OCI-LY3 (cell line): ENCODE measurements around the gene MACROD2.

ENCODE experiments used
- H2AFZ ChIP-seq: fragments of 200-600, 300-600 bp; shearing (Covaris generic); 2 replicates; pipeline ENCODE4 v1.6.0; 2014; ENCODE audit warnings: antibody characterized with exemption, low read depth, low read length
- H3K27ac ChIP-seq: fragments of 200-600, 300-600 bp; sonication (generic); 2 replicates; pipeline ENCODE4 v1.5.1; 2014; ENCODE audit warnings: mild to moderate bottlenecking, low read length, moderate library complexity, mixed read lengths
- H3K27me3 ChIP-seq: fragments of 200-600, 300-600 bp; sonication (generic); 2 replicates; pipeline ENCODE4 v1.6.1; 2014; ENCODE audit warnings: low read depth, low read length, mixed read lengths
- H3K36me3 ChIP-seq: fragments of 200-600, 300-600 bp; sonication (generic); replicated peaks from 2 replicates; pipeline ENCODE3; 2014; ENCODE audit warnings: low read depth, low read length, mixed read lengths
- H3K4me1 ChIP-seq: fragments of 300-600, 200-600 bp; sonication (generic); 2 replicates; pipeline ENCODE4 v1.6.1; 2014; ENCODE audit warnings: low read length, mixed read lengths
- H3K4me2 ChIP-seq: fragments of 200-600, 300-600 bp; sonication (generic); 2 replicates; pipeline ENCODE4 v1.6.1; 2014; ENCODE audit warnings: low read length, mixed read lengths
- H3K4me3 ChIP-seq: fragments of 300-600, 200-600 bp; sonication (generic); 2 replicates; pipeline ENCODE4 v1.5.1; 2014; ENCODE audit warnings: antibody characterized with exemption, mild to moderate bottlenecking, low read length, moderate library complexity
- H3K79me2 ChIP-seq: fragments of 300-600, 200-600 bp; shearing (Covaris generic); 2 replicates; pipeline ENCODE4 v1.6.1; 2014; ENCODE audit warnings: mild to moderate bottlenecking, low read length, mixed read lengths
- H3K9ac ChIP-seq: fragments of 300-600, 200-600 bp; shearing (Covaris generic); 2 replicates; pipeline ENCODE4 v1.6.0; 2014; ENCODE audit warnings: mild to moderate bottlenecking, low read length, moderate library complexity
- H3K9me3 ChIP-seq: fragments of 200-600, 300-600 bp; shearing (Covaris generic); 2 replicates; pipeline ENCODE4 v1.6.1; 2014; ENCODE audit warnings: low read length, mixed read lengths; ENCODE audit not compliant: insufficient read depth
- H4K20me1 ChIP-seq: fragments of 200-600, 300-600 bp; sonication (generic); 2 replicates; pipeline ENCODE4 v1.6.1; 2016; ENCODE audit warnings: low read length, mixed read lengths; ENCODE audit not compliant: insufficient read depth
- EZH2phosphoT487 ChIP-seq: fragments of 200-600 bp; shearing (Covaris generic); IDR thresholded peaks from 2 replicates; pipeline ENCODE4 v1.6.1; 2018; ENCODE audit warnings: antibody characterized with exemption, mixed run types, low read depth
- TF ChIP-seq, protein P1 (sequence below): fragments of 200-600, 300-600 bp; sonication (generic); IDR thresholded peaks from 2 replicates; pipeline ENCODE4 v1.5.1; 2014; ENCODE audit warnings: antibody characterized with exemption, low read length, low read depth

Gene MACROD2

DNA sequence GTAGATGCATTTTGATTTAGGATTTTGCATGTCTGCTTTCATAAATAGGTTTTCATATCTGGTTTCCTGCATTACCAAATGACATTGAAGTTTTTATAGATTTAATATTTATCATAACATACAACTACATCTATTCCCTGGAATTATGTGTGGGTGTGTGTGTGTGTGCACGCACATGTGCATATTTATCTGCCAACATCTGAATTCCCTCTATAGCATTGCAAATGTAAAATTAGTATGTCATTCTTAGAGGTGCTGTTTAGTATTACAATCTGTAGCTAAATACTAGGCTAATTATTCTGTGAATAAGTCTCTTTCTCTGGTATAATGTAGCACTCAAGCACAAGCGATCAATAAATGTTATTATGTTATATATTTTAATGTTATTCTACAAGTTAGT, 820.0 kb downstream of the MACROD2 start:
- no peaks in the 10 kb centered on the region for H3K79me2 ChIP-seq
- H2AFZ ChIP-seq: no peak overlapping the region
- H3K4me1 ChIP-seq: no peaks in the 10 kb centered on the region
- no peak overlapping the region for H3K9ac ChIP-seq
- H3K36me3 ChIP-seq: no peaks in the 10 kb centered on the region
- H3K27me3 ChIP-seq: peaks cover 14% of the 10 kb centered on the region
- no peak overlapping the region for H3K27ac ChIP-seq
- no peaks in the 10 kb centered on the region for H3K9me3 ChIP-seq
- H4K20me1 ChIP-seq: no peaks in the 10 kb centered on the region
- no peak overlapping the region for H3K4me3 ChIP-seq
- no peak overlapping the region for H3K4me2 ChIP-seq
- no peak for TF ChIP-seq EZH2phosphoT487
- TF ChIP-seq, protein P1, sequence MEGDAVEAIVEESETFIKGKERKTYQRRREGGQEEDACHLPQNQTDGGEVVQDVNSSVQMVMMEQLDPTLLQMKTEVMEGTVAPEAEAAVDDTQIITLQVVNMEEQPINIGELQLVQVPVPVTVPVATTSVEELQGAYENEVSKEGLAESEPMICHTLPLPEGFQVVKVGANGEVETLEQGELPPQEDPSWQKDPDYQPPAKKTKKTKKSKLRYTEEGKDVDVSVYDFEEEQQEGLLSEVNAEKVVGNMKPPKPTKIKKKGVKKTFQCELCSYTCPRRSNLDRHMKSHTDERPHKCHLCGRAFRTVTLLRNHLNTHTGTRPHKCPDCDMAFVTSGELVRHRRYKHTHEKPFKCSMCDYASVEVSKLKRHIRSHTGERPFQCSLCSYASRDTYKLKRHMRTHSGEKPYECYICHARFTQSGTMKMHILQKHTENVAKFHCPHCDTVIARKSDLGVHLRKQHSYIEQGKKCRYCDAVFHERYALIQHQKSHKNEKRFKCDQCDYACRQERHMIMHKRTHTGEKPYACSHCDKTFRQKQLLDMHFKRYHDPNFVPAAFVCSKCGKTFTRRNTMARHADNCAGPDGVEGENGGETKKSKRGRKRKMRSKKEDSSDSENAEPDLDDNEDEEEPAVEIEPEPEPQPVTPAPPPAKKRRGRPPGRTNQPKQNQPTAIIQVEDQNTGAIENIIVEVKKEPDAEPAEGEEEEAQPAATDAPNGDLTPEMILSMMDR: no peak

DNA sequence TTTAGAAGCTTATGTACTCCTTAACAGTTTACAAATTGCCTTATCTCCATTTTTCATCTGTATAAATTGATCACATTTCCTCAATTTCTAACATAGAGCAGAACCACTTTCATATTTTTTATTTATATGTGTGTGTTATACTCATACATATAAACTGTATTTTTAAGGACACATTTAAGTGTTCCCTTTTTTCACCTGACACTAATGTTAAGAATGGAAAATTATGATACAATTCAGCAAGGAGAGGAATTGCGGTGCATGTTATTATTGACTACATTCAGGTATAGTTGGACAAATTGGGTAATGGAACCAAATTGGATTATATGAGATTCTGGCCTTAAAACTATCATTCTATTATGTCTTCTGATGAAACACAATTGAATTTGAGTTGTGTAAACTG, 821.2 kb downstream of the MACROD2 start:
- no peaks in the 10 kb centered on the region for H3K4me1 ChIP-seq

DNA sequence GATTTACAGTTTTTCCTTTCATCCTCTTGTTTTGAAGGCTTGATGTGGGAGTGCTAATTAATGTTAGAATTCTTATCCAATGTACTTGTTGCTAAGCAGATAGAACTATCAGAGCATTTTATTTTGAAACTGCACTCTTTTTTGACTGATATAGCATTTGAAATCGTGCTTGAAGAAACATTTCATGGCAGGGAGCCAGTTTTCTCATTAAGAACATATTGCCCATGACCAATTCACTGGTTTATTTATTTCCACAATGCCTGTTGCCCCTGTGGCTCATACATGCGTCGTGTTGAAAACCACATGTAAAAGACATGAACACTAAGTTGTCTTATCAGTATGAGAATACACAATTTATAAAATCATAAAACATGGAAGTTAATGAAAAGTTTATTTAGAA, 821.8 kb downstream of the MACROD2 start:
- Histone ChIP-seq H3K36me3 (no peaks in the 10 kb centered on the region), H2AFZ (no peak overlapping the region), H3K4me1 (no peaks in the 10 kb centered on the region), H3K9ac (no peak overlapping the region), H4K20me1 (no peaks in the 10 kb centered on the region), H3K4me2 (no peak overlapping the region), H3K27ac (no peak overlapping the region), H3K27me3 (peaks cover 30% of the 10 kb centered on the region), H3K79me2 (no peaks in the 10 kb centered on the region), H3K4me3 (no peak overlapping the region), H3K9me3 (no peaks in the 10 kb centered on the region)
- no peak for TF ChIP-seq EZH2phosphoT487
- TF ChIP-seq, protein P1: no peak

More for the DNA sequence above, 821.2 kb downstream of the MACROD2 start:
- Histone ChIP-seq H3K27me3 (peaks cover 26% of the 10 kb centered on the region), H3K27ac (no peak overlapping the region), H3K79me2 (no peaks in the 10 kb centered on the region), H3K4me3 (no peak overlapping the region), H3K36me3 (no peaks in the 10 kb centered on the region), H3K9me3 (no peaks in the 10 kb centered on the region), H4K20me1 (no peaks in the 10 kb centered on the region), H2AFZ (no peak overlapping the region), H3K4me2 (no peak overlapping the region), H3K9ac (no peak overlapping the region)
- TF ChIP-seq, protein P1: no peak
- no peak for TF ChIP-seq EZH2phosphoT487

DNA sequence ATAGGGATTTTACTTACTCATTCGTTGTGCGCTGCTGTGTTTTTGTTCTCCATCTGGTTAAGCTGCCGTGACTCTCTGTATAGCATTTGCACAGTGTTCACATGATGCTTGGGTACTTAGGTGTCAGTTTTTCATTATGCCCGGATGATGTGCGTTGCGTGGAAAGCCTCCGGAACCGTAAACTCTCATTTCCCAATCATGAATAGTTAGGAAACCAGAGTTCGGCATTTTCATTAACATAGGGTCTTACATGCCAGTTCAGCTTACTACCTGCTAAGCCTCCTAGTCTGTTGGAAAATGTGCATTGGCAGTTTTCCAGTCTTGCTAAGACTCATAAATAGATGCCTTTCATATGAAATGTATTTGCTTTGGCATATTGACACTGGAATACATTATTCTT, 825.5 kb downstream of the MACROD2 start:
- no peak overlapping the region for H3K4me2 ChIP-seq
- H4K20me1 ChIP-seq: no peaks in the 10 kb centered on the region
- H3K9ac ChIP-seq: no peak overlapping the region
- peaks cover 63% of the 10 kb centered on the region for H3K27me3 ChIP-seq
- no peaks in the 10 kb centered on the region for H3K4me1 ChIP-seq
- H2AFZ ChIP-seq: no peak overlapping the region
- H3K9me3 ChIP-seq: no peaks in the 10 kb centered on the region
- H3K79me2 ChIP-seq: no peaks in the 10 kb centered on the region
- no peak overlapping the region for H3K27ac ChIP-seq
- no peak for TF ChIP-seq EZH2phosphoT487
- TF ChIP-seq, protein P1: no peak
- H3K4me3 ChIP-seq: no peak overlapping the region
- no peaks in the 10 kb centered on the region for H3K36me3 ChIP-seq
